Measurements from ENCODE around the gene RMC1. TPM values are rescaled to one million over a fixed set of nuclear protein-coding genes. Genes with fewer than 3 reads are reported as not detected.

RMC1 gene
- total RNA-seq, 2 experiments from 2014 or later = 46.9 to 48.3 TPM

GRCh38 chr18:23462876-23463275 lies 40.4 kb upstream of the RMC1 start:
- Mint-ChIP-seq H3K4me3 (no peak overlapping the region), H3K27me3 (no peaks in the 10 kb centered on the region), H3K4me1 (ENCODE audit: low read depth) (peaks cover 44% of the 10 kb centered on the region), H3K27ac (no peak overlapping the region), H3K36me3 (ENCODE audit: low read depth) (peaks cover 87% of the 10 kb centered on the region), H3K9me3 (no peaks in the 10 kb centered on the region)
- no peak for DNase-seq
- Histone ChIP-seq H3K4me3 (ENCODE audit: low read length) (no peak overlapping the region), H3K27ac (ENCODE audit: low read depth in 1 of 2, low read length in 2 of 2) (no peak overlapping the region), H3K4me1 (ENCODE audit: insufficient read depth, low read length) (peaks cover 24% of the 10 kb centered on the region), H3K27me3 (ENCODE audit: control insufficient read depth in 1 of 2, insufficient read depth in 2 of 2, low read length in 2 of 2) (no peaks in the 10 kb centered on the region), H3K36me3 (ENCODE audit: insufficient read depth, low read length) (peaks cover 72% of the 10 kb centered on the region), H3K9me3 (ENCODE audit: control insufficient read depth in 1 of 2, insufficient read depth in 1 of 2, low read length in 2 of 2) (no peaks in the 10 kb centered on the region)
- ATAC-seq (ENCODE audit: poor library complexity) = no peak
- intact Hi-C loops (cut with DNase I, micrococcal nuclease) = no loop called here
- POLR2A ChIA-PET = interaction anchor here (1.0 kb wide), 1 partner anchor 10 kb away, joined by 3 read pairs; no protein-coding TSS in a partner anchor
- CTCF ChIA-PET = no interaction called here
- no peak for TF ChIP-seq CTCF (IDR thresholded peaks at IDR 0.05)

- H3K27me3 Mint-ChIP-seq = no peaks in the 10 kb centered on the region
- Histone ChIP-seq H3K36me3 (ENCODE audit: insufficient read depth, low read length) (peaks cover 88% of the 10 kb centered on the region), H3K27me3 (ENCODE audit: control insufficient read depth in 1 of 2, insufficient read depth in 2 of 2, low read length in 2 of 2) (no peaks in the 10 kb centered on the region), H3K4me3 (ENCODE audit: low read length) (no peak overlapping the region), H3K27ac (ENCODE audit: low read depth in 1 of 2, low read length in 2 of 2) (no peak overlapping the region), H3K9me3 (ENCODE audit: control insufficient read depth in 1 of 2, insufficient read depth in 1 of 2, low read length in 2 of 2) (no peaks in the 10 kb centered on the region), H3K4me1 (ENCODE audit: insufficient read depth, low read length) (no peaks in the 10 kb centered on the region)
- intact Hi-C loops (cut with DNase I, micrococcal nuclease) = no loop called here
- TF ChIP-seq CTCF (IDR thresholded peaks at IDR 0.05) = no peak
- no peak overlapping the region for H3K4me3 Mint-ChIP-seq
- no peak for DNase-seq
- ChIA-PET POLR2A (no interaction called here), CTCF (no interaction called here)
- H3K27ac Mint-ChIP-seq = no peak overlapping the region
- no peaks in the 10 kb centered on the region for H3K4me1 Mint-ChIP-seq (ENCODE audit: low read depth)
- ATAC-seq (ENCODE audit: poor library complexity) = no peak
- no peaks in the 10 kb centered on the region for H3K9me3 Mint-ChIP-seq
- H3K36me3 Mint-ChIP-seq (ENCODE audit: low read depth) = peaks cover 46% of the 10 kb centered on the region
These were observed 34.4 kb upstream of the RMC1 start for GRCh38 chr18:23468753-23469459.

GRCh38 chr18:23470620-23471387 lies 32.5 kb upstream of the RMC1 start:
- Histone ChIP-seq H3K36me3 (ENCODE audit: insufficient read depth, low read length) (peaks cover 90% of the 10 kb centered on the region), H3K4me1 (ENCODE audit: insufficient read depth, low read length) (no peaks in the 10 kb centered on the region), H3K27me3 (ENCODE audit: control insufficient read depth in 1 of 2, insufficient read depth in 2 of 2, low read length in 2 of 2) (no peaks in the 10 kb centered on the region), H3K27ac (ENCODE audit: low read depth in 1 of 2, low read length in 2 of 2) (no peak overlapping the region), H3K9me3 (ENCODE audit: control insufficient read depth in 1 of 2, insufficient read depth in 1 of 2, low read length in 2 of 2) (no peaks in the 10 kb centered on the region), H3K4me3 (ENCODE audit: low read length) (no peak overlapping the region)
- intact Hi-C loops (cut with DNase I, micrococcal nuclease) = no loop called here
- peaks cover 46% of the 10 kb centered on the region for H3K36me3 Mint-ChIP-seq (ENCODE audit: low read depth)
- no peaks in the 10 kb centered on the region for H3K27me3 Mint-ChIP-seq
- no peak overlapping the region for H3K4me3 Mint-ChIP-seq
- H3K4me1 Mint-ChIP-seq (ENCODE audit: low read depth) = no peaks in the 10 kb centered on the region
- no peak for TF ChIP-seq CTCF (IDR thresholded peaks at IDR 0.05)
- ATAC-seq (ENCODE audit: poor library complexity) = no peak
- ChIA-PET POLR2A (interaction anchor here (0.8 kb wide), 1 partner anchor 364 kb away, joined by 3 read pairs; no protein-coding TSS in a partner anchor), CTCF (no interaction called here)
- no peak overlapping the region for H3K27ac Mint-ChIP-seq
- DNase-seq = no peak
- no peaks in the 10 kb centered on the region for H3K9me3 Mint-ChIP-seq

Measured in CD4-positive, alpha-beta T cell (primary cell).